Left ventricle myocardium inferior (tissue), 1 donor: ENCODE data around the gene NECAB3. TPM values are rescaled to one million over a fixed set of nuclear protein-coding genes. Genes with fewer than 3 reads are reported as not detected.

ENCODE experiments used
- DNase-seq: peaks from one replicate; pipeline ENCODE4 v3.0.0-alpha.2; 2020
- H3K27ac ChIP-seq: fragments of 200-600 bp; replicated peaks from 2 replicates; pipeline ENCODE4 v1.8.0; 2021
- H3K27me3 ChIP-seq: fragments of 200-600 bp; 2 replicates; pipeline ENCODE4 v1.8.0; 2021; ENCODE audit warnings: low read depth
- H3K36me3 ChIP-seq: fragments of 200-600 bp; 2 replicates; pipeline ENCODE4 v1.8.0; 2021
- H3K4me1 ChIP-seq: fragments of 200-600 bp; 2 replicates; pipeline ENCODE4 v1.8.0; 2021
- H3K4me3 ChIP-seq: fragments of 200-600 bp; 2 replicates; pipeline ENCODE4 v1.8.0; 2021; ENCODE audit warnings: mild to moderate bottlenecking, moderate library complexity
- H3K9me3 ChIP-seq: fragments of 200-600 bp; replicated peaks from 2 replicates; pipeline ENCODE4 v1.8.0; 2021
- CTCF ChIP-seq: fragments of 200-600 bp; IDR thresholded peaks from 2 replicates; pipeline ENCODE4 v1.8.0; 2021; ENCODE audit warnings: antibody characterized with exemption, mild to moderate bottlenecking, borderline replicate concordance
- intact Hi-C: fragments of 100-400 bp; cut with micrococcal nuclease; formaldehyde crosslinking; loops from one replicate; pipeline ENCODE4 v1.11.0; 2022
- total RNA-seq: library from RNA; stranded (reverse); fragmentation: NEBNext Ultra II Directional; extraction: Animal tissue kit (Norgen Biotek cat#: 25700); gene quantifications from one replicate; pipeline ENCODE4 v1.2.1, GENCODE V29; 2021
- donor health status: DM: no; HTN: yes; CAD: no; lungs with severe emphysema.

NECAB3 gene
- total RNA-seq, 1 donor from 2014 or later, result 81.3 TPM

- no peak for DNase-seq
- no peak overlapping the region for H3K4me3 ChIP-seq
- TF ChIP-seq CTCF, result no peak
- no peak overlapping the region for H3K27ac ChIP-seq
- H3K36me3 ChIP-seq, result peaks cover 63% of the 10 kb centered on the region
- H3K9me3 ChIP-seq, result no peaks in the 10 kb centered on the region
- H3K27me3 ChIP-seq, result no peaks in the 10 kb centered on the region
- intact Hi-C loops, result no loop called here
- H3K4me1 ChIP-seq, result no peaks in the 10 kb centered on the region
These were observed 35.2 kb upstream of the NECAB3 start for GRCh38 chr20:33709398-33709797.

GRCh38 chr20:33707668-33708067, 33.4 kb upstream of the NECAB3 start:
- H3K36me3 ChIP-seq, result peaks cover 47% of the 10 kb centered on the region
- no peaks in the 10 kb centered on the region for H3K27me3 ChIP-seq
- H3K4me3 ChIP-seq, result no peak overlapping the region
- H3K27ac ChIP-seq, result no peak overlapping the region
- no peak for TF ChIP-seq CTCF
- H3K9me3 ChIP-seq, result no peaks in the 10 kb centered on the region
- DNase-seq, result no peak
- H3K4me1 ChIP-seq, result peaks cover 7% of the 10 kb centered on the region
- intact Hi-C loops, result no loop called here

GRCh38 chr20:33704197-33704924, 30.1 kb upstream of the NECAB3 start:
- intact Hi-C loops, result no loop called here
- no peak overlapping the region for H3K27ac ChIP-seq
- no peaks in the 10 kb centered on the region for H3K9me3 ChIP-seq
- H3K27me3 ChIP-seq, result no peaks in the 10 kb centered on the region
- TF ChIP-seq CTCF, result no peak
- no peak overlapping the region for H3K4me3 ChIP-seq
- peaks cover 11% of the 10 kb centered on the region for H3K4me1 ChIP-seq
- no peak for DNase-seq
- peaks cover 24% of the 10 kb centered on the region for H3K36me3 ChIP-seq

- no peak for DNase-seq
- intact Hi-C loops, result no loop called here
- TF ChIP-seq CTCF, result no peak
- Histone ChIP-seq H3K4me1 (peaks cover 11% of the 10 kb centered on the region), H3K27ac (no peak overlapping the region), H3K27me3 (no peaks in the 10 kb centered on the region), H3K9me3 (no peaks in the 10 kb centered on the region), H3K36me3 (peaks cover 24% of the 10 kb centered on the region), H3K4me3 (no peak overlapping the region)
These were observed 29.4 kb upstream of the NECAB3 start for GRCh38 chr20:33703498-33704137.

- H3K9me3 ChIP-seq, result no peaks in the 10 kb centered on the region
- H3K36me3 ChIP-seq, result peaks cover 21% of the 10 kb centered on the region
- peak; percentile 75 for DNase-seq
- no peak for TF ChIP-seq CTCF
- H3K27me3 ChIP-seq, result no peaks in the 10 kb centered on the region
- no peak overlapping the region for H3K27ac ChIP-seq
- peaks cover 11% of the 10 kb centered on the region for H3K4me1 ChIP-seq
- no peak overlapping the region for H3K4me3 ChIP-seq
- intact Hi-C loops, result no loop called here
These were observed 28.6 kb upstream of the NECAB3 start for GRCh38 chr20:33702861-33703260.
